Breast epithelium (tissue), 3 donors: ENCODE measurements around the gene LDAH.

Experiments
- POLR2A ChIP-seq: fragments of 450-650 bp; IDR thresholded peaks from one replicate; pipeline ENCODE4 v1.6.1; 2016; ENCODE audit warnings: antibody characterized with exemption, mild to moderate bottlenecking, moderate library complexity
- POLR2AphosphoS5 ChIP-seq, 3 donors: sonication (generic); formaldehyde crosslinking; IDR thresholded peaks; one replicate each; pipeline ENCODE4 v1.6.1; 2017; ENCODE audit warnings: antibody characterized with exemption in 3 of 3
- TF ChIP-seq, protein P1 (sequence below), 3 donors: fragments of 450-650 bp; IDR thresholded peaks; one replicate each; pipeline ENCODE4 v1.5.1; 2016 to 2017; ENCODE audit warnings: antibody characterized with exemption in 3 of 3, mild to moderate bottlenecking in 3 of 3, moderate library complexity in 3 of 3

DNA sequence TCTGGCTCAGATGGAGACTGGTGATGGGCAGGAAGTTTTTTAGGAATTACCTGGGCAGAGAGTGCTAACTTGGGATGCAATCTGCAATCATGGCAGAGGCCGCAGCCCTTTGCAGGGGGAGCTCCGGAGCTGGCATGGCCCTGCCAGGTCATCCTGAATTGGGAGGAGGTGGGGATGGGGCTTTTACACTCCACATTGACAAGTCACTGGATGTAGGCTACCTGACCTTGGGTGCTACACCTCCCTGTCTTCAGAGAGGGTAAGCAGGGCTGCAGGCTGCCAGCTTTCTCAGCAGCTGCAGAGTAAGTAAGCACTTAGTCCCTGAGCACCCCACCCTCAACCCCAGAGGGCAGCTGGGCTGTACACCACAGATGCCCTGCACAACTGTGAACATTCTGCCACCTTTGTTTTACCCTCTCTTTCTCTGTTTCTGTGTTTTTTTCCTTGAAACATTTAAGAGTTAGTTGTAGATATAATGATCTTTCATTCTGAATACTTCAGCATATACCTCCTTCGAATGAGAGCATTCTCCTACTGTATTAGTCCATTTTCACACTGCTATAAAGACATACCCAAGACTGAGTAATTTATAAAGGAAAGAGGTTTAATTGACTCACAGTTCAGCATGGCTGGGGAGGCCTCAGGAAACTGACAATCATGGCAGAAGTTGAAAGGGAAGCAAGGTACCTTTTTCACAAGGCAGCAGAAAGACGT lies 165.2 kb downstream of the LDAH start:
- TF ChIP-seq, protein P1, sequence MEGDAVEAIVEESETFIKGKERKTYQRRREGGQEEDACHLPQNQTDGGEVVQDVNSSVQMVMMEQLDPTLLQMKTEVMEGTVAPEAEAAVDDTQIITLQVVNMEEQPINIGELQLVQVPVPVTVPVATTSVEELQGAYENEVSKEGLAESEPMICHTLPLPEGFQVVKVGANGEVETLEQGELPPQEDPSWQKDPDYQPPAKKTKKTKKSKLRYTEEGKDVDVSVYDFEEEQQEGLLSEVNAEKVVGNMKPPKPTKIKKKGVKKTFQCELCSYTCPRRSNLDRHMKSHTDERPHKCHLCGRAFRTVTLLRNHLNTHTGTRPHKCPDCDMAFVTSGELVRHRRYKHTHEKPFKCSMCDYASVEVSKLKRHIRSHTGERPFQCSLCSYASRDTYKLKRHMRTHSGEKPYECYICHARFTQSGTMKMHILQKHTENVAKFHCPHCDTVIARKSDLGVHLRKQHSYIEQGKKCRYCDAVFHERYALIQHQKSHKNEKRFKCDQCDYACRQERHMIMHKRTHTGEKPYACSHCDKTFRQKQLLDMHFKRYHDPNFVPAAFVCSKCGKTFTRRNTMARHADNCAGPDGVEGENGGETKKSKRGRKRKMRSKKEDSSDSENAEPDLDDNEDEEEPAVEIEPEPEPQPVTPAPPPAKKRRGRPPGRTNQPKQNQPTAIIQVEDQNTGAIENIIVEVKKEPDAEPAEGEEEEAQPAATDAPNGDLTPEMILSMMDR (IDR thresholded peaks at IDR 0.05), result no peak
- TF ChIP-seq POLR2A, result no peak
- TF ChIP-seq POLR2AphosphoS5 (IDR thresholded peaks at IDR 0.05), result no peak
